ENCODE results near the gene LAMA4. TPM values are rescaled to one million over a fixed set of nuclear protein-coding genes. Genes with fewer than 3 reads are reported as not detected.

Gene LAMA4
- polyA plus RNA-seq, 1 donor from 2014 or later, result 0.69 TPM

DNA sequence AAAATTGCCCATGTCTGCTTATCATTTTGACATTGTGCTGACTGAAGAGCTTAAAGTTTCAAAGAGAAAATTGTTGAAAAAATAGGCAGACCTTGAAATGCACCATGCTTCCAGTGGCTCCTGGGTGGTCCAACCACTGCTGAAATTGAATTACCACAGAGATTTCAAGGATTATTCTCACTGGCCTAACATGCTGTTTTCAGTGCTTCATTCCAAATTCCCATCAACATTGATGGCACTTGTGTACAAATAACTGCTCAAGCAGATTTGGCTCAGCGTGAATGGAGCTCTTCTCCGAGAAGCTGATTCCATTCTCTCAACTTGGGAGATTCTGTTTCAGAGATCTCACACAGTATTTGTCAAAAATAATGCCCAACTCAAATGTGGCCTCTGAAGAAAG is 75.5 kb downstream of the LAMA4 start:
- H3K36me3 ChIP-seq (ENCODE audit: insufficient read depth, low read length), result no peaks in the 10 kb centered on the region
- H2AFZ ChIP-seq (ENCODE audit: low read depth, low read length), result no peak overlapping the region
- H4K20me1 ChIP-seq (ENCODE audit: insufficient read depth), result no peaks in the 10 kb centered on the region
- no peak overlapping the region for H3K4me2 ChIP-seq (ENCODE audit: low read length)
- H3F3A ChIP-seq (ENCODE audit: insufficient read depth, low read length, poor library complexity, severe bottlenecking), result no peaks in the 10 kb centered on the region
- H3K9ac ChIP-seq (ENCODE audit: low read length), result no peak overlapping the region
- H3K27me3 ChIP-seq (ENCODE audit: insufficient read depth, low read depth, low read length), result no peaks in the 10 kb centered on the region
- no peak overlapping the region for H3K27ac ChIP-seq (ENCODE audit: low read length)
- H3K79me2 ChIP-seq (replicated peaks; ENCODE audit: insufficient read depth, low read length), result no peaks in the 10 kb centered on the region
- no peaks in the 10 kb centered on the region for H3K9me2 ChIP-seq (ENCODE audit: insufficient read depth, low read length)
- no peak overlapping the region for H3K4me3 ChIP-seq (ENCODE audit: low read length)
- no peaks in the 10 kb centered on the region for H3K9me3 ChIP-seq (ENCODE audit: low read length)
- TF ChIP-seq POLR2AphosphoS5 (IDR thresholded peaks at IDR 0.05) (peak; percentile 40), TAF1 (IDR thresholded peaks at IDR 0.05; ENCODE audit: low read depth) (no peak), EP300 (conservative IDR thresholded peaks at IDR 0.05; ENCODE audit: poor library complexity, severe bottlenecking) (peak; percentile 76)
- TF ChIP-seq, protein P1, sequence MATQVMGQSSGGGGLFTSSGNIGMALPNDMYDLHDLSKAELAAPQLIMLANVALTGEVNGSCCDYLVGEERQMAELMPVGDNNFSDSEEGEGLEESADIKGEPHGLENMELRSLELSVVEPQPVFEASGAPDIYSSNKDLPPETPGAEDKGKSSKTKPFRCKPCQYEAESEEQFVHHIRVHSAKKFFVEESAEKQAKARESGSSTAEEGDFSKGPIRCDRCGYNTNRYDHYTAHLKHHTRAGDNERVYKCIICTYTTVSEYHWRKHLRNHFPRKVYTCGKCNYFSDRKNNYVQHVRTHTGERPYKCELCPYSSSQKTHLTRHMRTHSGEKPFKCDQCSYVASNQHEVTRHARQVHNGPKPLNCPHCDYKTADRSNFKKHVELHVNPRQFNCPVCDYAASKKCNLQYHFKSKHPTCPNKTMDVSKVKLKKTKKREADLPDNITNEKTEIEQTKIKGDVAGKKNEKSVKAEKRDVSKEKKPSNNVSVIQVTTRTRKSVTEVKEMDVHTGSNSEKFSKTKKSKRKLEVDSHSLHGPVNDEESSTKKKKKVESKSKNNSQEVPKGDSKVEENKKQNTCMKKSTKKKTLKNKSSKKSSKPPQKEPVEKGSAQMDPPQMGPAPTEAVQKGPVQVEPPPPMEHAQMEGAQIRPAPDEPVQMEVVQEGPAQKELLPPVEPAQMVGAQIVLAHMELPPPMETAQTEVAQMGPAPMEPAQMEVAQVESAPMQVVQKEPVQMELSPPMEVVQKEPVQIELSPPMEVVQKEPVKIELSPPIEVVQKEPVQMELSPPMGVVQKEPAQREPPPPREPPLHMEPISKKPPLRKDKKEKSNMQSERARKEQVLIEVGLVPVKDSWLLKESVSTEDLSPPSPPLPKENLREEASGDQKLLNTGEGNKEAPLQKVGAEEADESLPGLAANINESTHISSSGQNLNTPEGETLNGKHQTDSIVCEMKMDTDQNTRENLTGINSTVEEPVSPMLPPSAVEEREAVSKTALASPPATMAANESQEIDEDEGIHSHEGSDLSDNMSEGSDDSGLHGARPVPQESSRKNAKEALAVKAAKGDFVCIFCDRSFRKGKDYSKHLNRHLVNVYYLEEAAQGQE (IDR thresholded peaks at IDR 0.05; ENCODE audit: borderline replicate concordance), result no peak

DNA sequence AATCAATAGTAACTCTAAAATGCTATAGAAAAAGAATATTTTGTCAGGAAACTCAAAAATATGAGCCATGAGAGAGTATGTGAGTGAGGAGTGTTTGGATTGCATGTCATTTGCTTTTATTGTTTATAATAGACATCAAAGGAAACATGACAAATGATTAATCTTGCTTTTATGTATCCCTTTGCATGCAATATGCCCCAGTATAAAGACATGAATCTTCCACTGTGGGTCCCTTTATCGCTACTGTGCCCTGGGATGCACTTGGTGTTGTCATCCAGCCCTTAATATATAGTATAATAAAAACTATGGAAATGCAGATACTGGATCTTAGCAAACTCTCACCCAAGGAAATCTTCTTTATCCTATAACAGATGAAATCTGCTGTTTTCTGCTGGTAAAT is 77.3 kb downstream of the LAMA4 start:
- H3K79me2 ChIP-seq (replicated peaks; ENCODE audit: insufficient read depth, low read length), result no peaks in the 10 kb centered on the region
- H2AFZ ChIP-seq (ENCODE audit: low read depth, low read length), result no peak overlapping the region
- TF ChIP-seq RAD21 (conservative IDR thresholded peaks at IDR 0.05) (no peak), EZH2 (IDR thresholded peaks at IDR 0.05; ENCODE audit: borderline replicate concordance, insufficient read depth, low read length, poor library complexity, severe bottlenecking) (no peak), POLR2AphosphoS5 (IDR thresholded peaks at IDR 0.05) (no peak), SMC3 (conservative IDR thresholded peaks at IDR 0.05; ENCODE audit: poor library complexity) (no peak)
- TF ChIP-seq, protein P2, sequence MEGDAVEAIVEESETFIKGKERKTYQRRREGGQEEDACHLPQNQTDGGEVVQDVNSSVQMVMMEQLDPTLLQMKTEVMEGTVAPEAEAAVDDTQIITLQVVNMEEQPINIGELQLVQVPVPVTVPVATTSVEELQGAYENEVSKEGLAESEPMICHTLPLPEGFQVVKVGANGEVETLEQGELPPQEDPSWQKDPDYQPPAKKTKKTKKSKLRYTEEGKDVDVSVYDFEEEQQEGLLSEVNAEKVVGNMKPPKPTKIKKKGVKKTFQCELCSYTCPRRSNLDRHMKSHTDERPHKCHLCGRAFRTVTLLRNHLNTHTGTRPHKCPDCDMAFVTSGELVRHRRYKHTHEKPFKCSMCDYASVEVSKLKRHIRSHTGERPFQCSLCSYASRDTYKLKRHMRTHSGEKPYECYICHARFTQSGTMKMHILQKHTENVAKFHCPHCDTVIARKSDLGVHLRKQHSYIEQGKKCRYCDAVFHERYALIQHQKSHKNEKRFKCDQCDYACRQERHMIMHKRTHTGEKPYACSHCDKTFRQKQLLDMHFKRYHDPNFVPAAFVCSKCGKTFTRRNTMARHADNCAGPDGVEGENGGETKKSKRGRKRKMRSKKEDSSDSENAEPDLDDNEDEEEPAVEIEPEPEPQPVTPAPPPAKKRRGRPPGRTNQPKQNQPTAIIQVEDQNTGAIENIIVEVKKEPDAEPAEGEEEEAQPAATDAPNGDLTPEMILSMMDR (IDR thresholded peaks at IDR 0.05; ENCODE audit: poor library complexity, severe bottlenecking), result no peak
- TF ChIP-seq, protein P1 (IDR thresholded peaks at IDR 0.05; ENCODE audit: borderline replicate concordance), result no peak
- no peaks in the 10 kb centered on the region for H4K20me1 ChIP-seq (ENCODE audit: insufficient read depth)
- H3K27ac ChIP-seq (ENCODE audit: low read length), result no peak overlapping the region
- H3K4me2 ChIP-seq (ENCODE audit: low read length), result no peak overlapping the region
- H3K4me3 ChIP-seq (ENCODE audit: low read length), result no peak overlapping the region
- H3K36me3 ChIP-seq (ENCODE audit: insufficient read depth, low read length), result no peaks in the 10 kb centered on the region
- H3F3A ChIP-seq (ENCODE audit: insufficient read depth, low read length, poor library complexity, severe bottlenecking), result no peaks in the 10 kb centered on the region
- no peaks in the 10 kb centered on the region for H3K9me3 ChIP-seq (ENCODE audit: low read length)
- H3K27me3 ChIP-seq (ENCODE audit: insufficient read depth, low read depth, low read length), result no peaks in the 10 kb centered on the region
- no peaks in the 10 kb centered on the region for H3K9me2 ChIP-seq (ENCODE audit: insufficient read depth, low read length)
- no peak overlapping the region for H3K9ac ChIP-seq (ENCODE audit: low read length)
